GM12891 (cell line): ENCODE data around the gene BACH2.

Source experiments
- PAX5 ChIP-seq: IDR thresholded peaks from 2 replicates; pipeline ENCODE4 v1.6.1; 2011; ENCODE audit warnings: low read length, moderate library complexity, mild to moderate bottlenecking; ENCODE audit not compliant: insufficient read depth, severe bottlenecking
- POLR2A ChIP-seq: IDR thresholded peaks from 2 replicates; pipeline ENCODE4 v1.6.1; 2011; ENCODE audit warnings: low read depth, low read length, control low read depth
- POLR2AphosphoS5 ChIP-seq: IDR thresholded peaks from 2 replicates; pipeline ENCODE4 v1.6.1; 2011; ENCODE audit warnings: low read depth, low read length, control low read depth
- TAF1 ChIP-seq: IDR thresholded peaks from 2 replicates; pipeline ENCODE4 v1.6.1; 2011; ENCODE audit warnings: low read depth, low read length, control low read depth

- no peak for TF ChIP-seq POLR2A
- no peak for TF ChIP-seq TAF1
- no peak for TF ChIP-seq POLR2AphosphoS5
- no peak for TF ChIP-seq PAX5
Observed at GRCh38 chr6:90111387-90111786, 185.3 kb downstream of the BACH2 start.
